Measurements from ENCODE around the gene ZNF564. TPM values are rescaled to one million over a fixed set of nuclear protein-coding genes. Genes with fewer than 3 reads are reported as not detected.
A peak's percentile ranks its signal among the peaks of the same experiment; 100 is the strongest.

ZNF564 gene
- total and polyA plus RNA-seq, 10 of the 15 experiments (the other 5 are each of a cell fraction or from before 2014, with no cell fraction given): 1.5 to 8.9 (median 5.4) TPM

GRCh38 chr19:12551060-12551832, at the start of gene ZNF564 (continued):
- TF ChIP-seq NKRF (conservative IDR thresholded peaks at IDR 0.05): peak; percentile 84; the same call in 1 of the 2 replicates
- no peak for TF ChIP-seq TBL1XR1 (IDR thresholded peaks at IDR 0.05; ENCODE audit: low read depth, low read length)
- TF ChIP-seq RFX5 (IDR thresholded peaks at IDR 0.05; ENCODE audit: low read depth, low read length): 0 out of 2 replicates have a peak, but pooled peaks have one; percentile 37
- no peak for TF ChIP-seq ZNF622 (IDR thresholded peaks at IDR 0.05)
- peak; percentile 77 for TF ChIP-seq HDGF (IDR thresholded peaks at IDR 0.05)
- peak; percentile 87 for TF ChIP-seq FOS (IDR thresholded peaks at IDR 0.05; ENCODE audit: borderline replicate concordance, extremely low read depth, insufficient read length)
- 0 out of 2 replicates have a peak, but pooled peaks have one; percentile 49 for TF ChIP-seq TCF3 (IDR thresholded peaks at IDR 0.05; ENCODE audit: borderline replicate concordance, insufficient read depth, low read depth, low read length)
- no peak for TF ChIP-seq RAD51 (IDR thresholded peaks at IDR 0.05)
- no peak for TF ChIP-seq MTA3 (IDR thresholded peaks at IDR 0.05; ENCODE audit: borderline replicate concordance, low read length)
- no peak for TF ChIP-seq CBX5 (IDR thresholded peaks at IDR 0.05; ENCODE audit: low read depth)
- no peak for TF ChIP-seq BCL3 (IDR thresholded peaks at IDR 0.05; ENCODE audit: borderline replicate concordance, insufficient read depth, low read depth, low read length, poor library complexity, severe bottlenecking)
- peak; percentile 91 for TF ChIP-seq GABPA (IDR thresholded peaks at IDR 0.05; ENCODE audit: low read depth)
- TF ChIP-seq SMAD1 (IDR thresholded peaks at IDR 0.05; ENCODE audit: low read depth, partially characterized antibody): peak; percentile 24
- TF ChIP-seq ELK1 (IDR thresholded peaks at IDR 0.05; ENCODE audit: low read depth, low read length): no peak
- TF ChIP-seq PKNOX1 (IDR thresholded peaks at IDR 0.05): peak; percentile 100
- TF ChIP-seq E4F1 (IDR thresholded peaks at IDR 0.05; ENCODE audit: borderline replicate concordance, partially characterized antibody): peak; percentile 87
- TF ChIP-seq RELA (IDR thresholded peaks at IDR 0.05; ENCODE audit: borderline replicate concordance, partially characterized antibody): peak; percentile 63
- TF ChIP-seq STAT3 (IDR thresholded peaks at IDR 0.05; ENCODE audit: low read depth, low read length): no peak
- TF ChIP-seq RAD21 (IDR thresholded peaks at IDR 0.05; ENCODE audit: insufficient read depth, low read depth, low read length): no peak
- no peak for TF ChIP-seq NRF1 (conservative IDR thresholded peaks at IDR 0.05; ENCODE audit: low read depth, low read length)
- no peak for TF ChIP-seq BMI1 (IDR thresholded peaks at IDR 0.05; ENCODE audit: borderline replicate concordance)

All from GM12878 (cell line).